ENCODE data around the gene SPTA1. TPM values are rescaled to one million over a fixed set of nuclear protein-coding genes. Genes with fewer than 3 reads are reported as not detected.

Gene SPTA1
- total and polyA plus RNA-seq, 2 of the 8 experiments (the other 6 are each of a cell fraction or from before 2014, with no cell fraction given), result not detected

- Histone ChIP-seq H4K91ac (replicated peaks; ENCODE audit: insufficient read length, low read length) (no peak overlapping the region), H3K56ac (replicated peaks; ENCODE audit: insufficient read length, low read depth, low read length) (no peak overlapping the region), H3K79me2 (ENCODE audit: control insufficient read depth in 1 of 2, insufficient read depth in 2 of 2, low read length in 2 of 2) (no peaks in the 10 kb centered on the region), H2BK12ac (ENCODE audit: low read depth, low read length) (no peak overlapping the region), H2BK15ac (ENCODE audit: low read length) (no peak overlapping the region), H2BK5ac (ENCODE audit: low read depth, low read length) (no peak overlapping the region), H3K23ac (ENCODE audit: insufficient read length) (no peak overlapping the region), H2AK5ac (ENCODE audit: low read depth, low read length) (no peak overlapping the region), H3K27me3 (replicated peaks in 1 of 4; ENCODE audit: control insufficient read depth in 3 of 4, extremely low read depth in 1 of 4, insufficient read depth in 3 of 4, low read length in 3 of 4) (no peaks in the 10 kb centered on the region), H2BK120ac (replicated peaks; ENCODE audit: low read depth, low read length) (no peak overlapping the region), H3K18ac (ENCODE audit: extremely low read depth, low read length) (no peak overlapping the region), H3K4me1 (replicated peaks in 1 of 4; ENCODE audit: control insufficient read depth in 3 of 4, insufficient read depth in 4 of 4, low read length in 3 of 4) (no peaks in the 10 kb centered on the region), H2AFZ (ENCODE audit: low read length) (no peak overlapping the region; the same call in 1 of the 2 replicates), H3K9me3 (ENCODE audit: insufficient read depth in 2 of 2, low read depth in 1 of 2, low read length in 1 of 2) (no peaks in the 10 kb centered on the region), H4K5ac (ENCODE audit: insufficient read length, low read depth, low read length) (no peak overlapping the region), H3K27ac (ENCODE audit: low read depth, low read length) (no peak overlapping the region), H3K36me3 (ENCODE audit: control insufficient read depth in 2 of 4, insufficient read depth in 4 of 4, low read length in 3 of 4) (no peaks in the 10 kb centered on the region), H3K79me1 (ENCODE audit: low read depth, low read length) (no peaks in the 10 kb centered on the region), H3K4me3 (ENCODE audit: extremely low read depth in 1 of 4, insufficient read depth in 2 of 4, low read depth in 3 of 4, low read length in 4 of 4) (no peak overlapping the region), H3K14ac (ENCODE audit: insufficient read length) (no peak overlapping the region), H3K9ac (replicated peaks in 1 of 4; ENCODE audit: extremely low read depth in 1 of 4, low read depth in 3 of 4, low read length in 3 of 4) (no peak overlapping the region), H3K4ac (replicated peaks; ENCODE audit: insufficient read length, low read depth, low read length) (no peak overlapping the region), H3K23me2 (ENCODE audit: low read depth, low read length) (no peaks in the 10 kb centered on the region), H4K8ac (ENCODE audit: extremely low read depth, insufficient read depth, low read length) (no peak overlapping the region), H2BK20ac (ENCODE audit: low read length) (no peak overlapping the region), H4K20me1 (replicated peaks in 1 of 2; ENCODE audit: control insufficient read depth in 1 of 2, insufficient read depth in 2 of 2, low read length in 2 of 2) (no peaks in the 10 kb centered on the region), H3K4me2 (ENCODE audit: insufficient read depth in 1 of 2, low read depth in 2 of 2, low read length in 2 of 2) (no peak overlapping the region)
- WGBS, 2 experiments (ENCODE audit: extremely low coverage in 1 of 2, insufficient coverage in 1 of 2, insufficient read length in 1 of 2, insufficient replicate concordance in 2 of 2, low coverage in 1 of 2, low lambda C conversion rate in 2 of 2, missing lambda C conversion rate in 1 of 2), result 82% methylated on average over 6 of the region's 6 CpGs; no CpG with 5 or more reads in 1 of the 2 experiments
- ChIA-PET POLR2A (ENCODE audit: partially characterized antibody) (no interaction called here), CTCF (ENCODE audit: partially characterized antibody) (no interaction called here)
- FAIRE-seq (no peak), DNase-seq (ENCODE audit: low read depth in 1 of 2, low spot score in 2 of 2) (no peak)
- TF ChIP-seq EZH2 (IDR thresholded peaks at IDR 0.05; ENCODE audit: low read depth, low read length, severe bottlenecking), result no peak
- no peak for TF ChIP-seq GTF2F1 (IDR thresholded peaks at IDR 0.05; ENCODE audit: borderline replicate concordance, low read depth, low read length)
- TF ChIP-seq RNF2 (IDR thresholded peaks at IDR 0.05; ENCODE audit: borderline replicate concordance, low read depth, low read length, missing control alignments, poor library complexity, severe bottlenecking), result no peak
- TF ChIP-seq CHD2 (IDR thresholded peaks at IDR 0.05; ENCODE audit: low read length), result no peak
- TF ChIP-seq GABPA (IDR thresholded peaks at IDR 0.05; ENCODE audit: borderline replicate concordance, insufficient read depth, low read length), result no peak
- TF ChIP-seq CTBP2 (IDR thresholded peaks at IDR 0.05; ENCODE audit: borderline replicate concordance, insufficient read depth, insufficient read length, low read length), result no peak
- TF ChIP-seq MAX (IDR thresholded peaks at IDR 0.05), result no peak
- TF ChIP-seq SUZ12 (IDR thresholded peaks at IDR 0.05; ENCODE audit: low read length), result no peak
- TF ChIP-seq JUND (IDR thresholded peaks at IDR 0.05; ENCODE audit: low read length), result no peak
- TF ChIP-seq, protein P1, sequence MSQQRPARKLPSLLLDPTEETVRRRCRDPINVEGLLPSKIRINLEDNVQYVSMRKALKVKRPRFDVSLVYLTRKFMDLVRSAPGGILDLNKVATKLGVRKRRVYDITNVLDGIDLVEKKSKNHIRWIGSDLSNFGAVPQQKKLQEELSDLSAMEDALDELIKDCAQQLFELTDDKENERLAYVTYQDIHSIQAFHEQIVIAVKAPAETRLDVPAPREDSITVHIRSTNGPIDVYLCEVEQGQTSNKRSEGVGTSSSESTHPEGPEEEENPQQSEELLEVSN (IDR thresholded peaks at IDR 0.05), result no peak
- TF ChIP-seq FOSL1 (IDR thresholded peaks at IDR 0.05; ENCODE audit: insufficient read depth, low read depth, low read length), result no peak
- TF ChIP-seq YY1 (IDR thresholded peaks at IDR 0.05; ENCODE audit: low read depth, low read length), result no peak
- TF ChIP-seq JUN (IDR thresholded peaks at IDR 0.05; ENCODE audit: low read depth, low read length), result no peak
- no peak for TF ChIP-seq TCF12 (IDR thresholded peaks at IDR 0.05; ENCODE audit: low read depth, low read length)
Observed at GRCh38 chr1:158717344-158717743, 30.8 kb upstream of the SPTA1 start.
